Thymus (tissue), 11 donors: ENCODE measurements around the gene MARF1. TPM values are rescaled to one million over a fixed set of nuclear protein-coding genes. Genes with fewer than 3 reads are reported as not detected.
"Not testable (repeated sequence)": the region's sequence is repeated elsewhere in the genome, so short reads cannot be mapped to it uniquely, and the experiment has no call there.

Experiments used
- DNase-seq, 9 donors: peaks; one replicate each; pipeline ENCODE4 v3.0.0-alpha.2; 2013; ENCODE audit warnings: low spot score in 9 of 9, low read depth in 6 of 9, missing footprints in 1 of 9
- H3K27ac ChIP-seq, 2 donors: one replicate each; pipeline ENCODE4 v1.5.1; 2013; ENCODE audit warnings: control low read depth in 1 of 2, low read depth in 1 of 2, low read length in 1 of 2, mild to moderate bottlenecking in 1 of 2, moderate library complexity in 1 of 2
- H3K27me3 ChIP-seq, 2 donors: one replicate each; pipeline ENCODE4 v1.5.1; 2013; ENCODE audit warnings: low read length in 1 of 2; ENCODE audit not compliant: control insufficient read depth in 2 of 2, insufficient read depth in 1 of 2
- H3K36me3 ChIP-seq, 2 donors: one replicate each; pipeline ENCODE4 v1.5.1; 2013; ENCODE audit warnings: low read length in 1 of 2, mild to moderate bottlenecking in 1 of 2, moderate library complexity in 1 of 2; ENCODE audit not compliant: control insufficient read depth in 2 of 2, insufficient read depth in 2 of 2
- H3K4me1 ChIP-seq, 2 donors: one replicate each; pipeline ENCODE4 v1.5.1; 2013; ENCODE audit warnings: low read length in 2 of 2; ENCODE audit not compliant: control insufficient read depth in 2 of 2, insufficient read depth in 2 of 2
- H3K4me3 ChIP-seq, 2 donors: one replicate each; pipeline ENCODE4 v1.5.1; 2013; ENCODE audit warnings: low read length in 2 of 2, control low read depth in 1 of 2, mild to moderate bottlenecking in 1 of 2
- H3K9me3 ChIP-seq, 2 donors: one replicate each; pipeline ENCODE4 v1.5.1; 2013; ENCODE audit warnings: low read length in 1 of 2, mild to moderate bottlenecking in 1 of 2; ENCODE audit not compliant: control insufficient read depth in 2 of 2, insufficient read depth in 1 of 2
- WGBS: extraction: QIAGEN DNeasy Blood & Tissue Kit; methylation state at CpG from one replicate; pipeline ENCODE4 v1.1.7; 2013; 5-methylcytosine and 5-hydroxymethylcytosine counted together
- polyA plus RNA-seq: library from polyadenylated mRNA; stranded (reverse); fragments of 200-250 nt; gene quantifications from one replicate; pipeline ENCODE4 v1.2.3, GENCODE V29; 2013
- total RNA-seq: library from RNA; stranded (reverse); fragments of 120-200 nt; gene quantifications from one replicate; pipeline ENCODE4 v1.2.4, GENCODE V29; 2013
- donor health status: healthy.

MARF1 gene
- total and polyA plus RNA-seq, 2 donors = 12.6 to 33.7 TPM

- not testable (repeated sequence) for H3K9me3 ChIP-seq, DNase-seq, H3K4me1 ChIP-seq, H3K36me3 ChIP-seq, H3K27me3 ChIP-seq
- 82% methylated on average over 17 of the region's 17 CpGs for WGBS
- peak overlapping the region in 1 of 2 donors; percentile 82 for H3K27ac ChIP-seq
- H3K4me3 ChIP-seq = peak overlapping the region; percentile 96 to 98
These were observed 6.4 kb upstream of the MARF1 start for GRCh38 chr16:15649311-15649710.

- H3K4me3 ChIP-seq = no peak overlapping the region
- H3K9me3 ChIP-seq = no peaks in the 10 kb centered on the region
- 98% methylated on average over 9 of the region's 9 CpGs for WGBS
- H3K36me3 ChIP-seq = peaks cover 5 to 9% of the 10 kb centered on the region in 2 donors
- H3K27me3 ChIP-seq = no peaks in the 10 kb centered on the region
- no peak overlapping the region for H3K27ac ChIP-seq
- no peak for DNase-seq
- peaks cover 3 to 13% of the 10 kb centered on the region in 2 donors for H3K4me1 ChIP-seq
These were observed 5.3 kb upstream of the MARF1 start for GRCh38 chr16:15648135-15648730.

GRCh38 chr16:15647294-15648014, 4.5 kb upstream of the MARF1 start:
- Histone ChIP-seq H3K4me1 (peaks cover 3 to 13% of the 10 kb centered on the region in 2 donors), H3K36me3 (peaks cover 2 to 4% of the 10 kb centered on the region in 2 donors), H3K4me3 (no peak overlapping the region), H3K27ac (no peak overlapping the region), H3K9me3 (no peaks in the 10 kb centered on the region), H3K27me3 (no peaks in the 10 kb centered on the region)
- no peak for DNase-seq
- WGBS = 95% methylated on average over 7 of the region's 7 CpGs

GRCh38 chr16:15646557-15647293, 3.8 kb upstream of the MARF1 start:
- peak overlapping the region in 1 of 2 donors; percentile 26 for H3K27ac ChIP-seq
- peaks cover 7 to 16% of the 10 kb centered on the region in 2 donors for H3K4me1 ChIP-seq
- H3K27me3 ChIP-seq, H3K9me3 ChIP-seq, H3K4me3 ChIP-seq, DNase-seq, H3K36me3 ChIP-seq: not testable (repeated sequence)
- WGBS = 95% methylated on average over 13 of the region's 13 CpGs

- H3K4me1 ChIP-seq = peaks cover 9 to 15% of the 10 kb centered on the region in 2 donors
- H3K27ac ChIP-seq = peak overlapping the region; percentile 44 to 99
- H3K36me3 ChIP-seq, H3K9me3 ChIP-seq, H3K27me3 ChIP-seq, H3K4me3 ChIP-seq: not testable (repeated sequence)
- WGBS = 91% methylated on average over 10 of the region's 10 CpGs
- peak in 1 of 9 donors; percentile 19 for DNase-seq
These were observed 2.1 kb upstream of the MARF1 start for GRCh38 chr16:15644962-15645465.

GRCh38 chr16:15644267-15644961, 1.5 kb upstream of the MARF1 start:
- Histone ChIP-seq H3K36me3 (no peaks in the 10 kb centered on the region), H3K27ac (peak overlapping the region; percentile 44 to 99), H3K27me3 (no peaks in the 10 kb centered on the region), H3K4me3 (peak overlapping the region in 1 of 2 donors; percentile 93), H3K4me1 (peaks cover 9 to 12% of the 10 kb centered on the region in 2 donors), H3K9me3 (no peaks in the 10 kb centered on the region)
- DNase-seq = peak in 1 of 9 donors; percentile 19
- 89% methylated on average over 9 of the region's 9 CpGs for WGBS

GRCh38 chr16:15643946-15644250, 944 bp upstream of the MARF1 start:
- DNase-seq = no peak
- H3K4me1 ChIP-seq = peaks cover 9 to 11% of the 10 kb centered on the region in 2 donors
- WGBS = 20% methylated on average over 4 of the region's 4 CpGs
- H3K36me3 ChIP-seq = peaks cover 2% of the 10 kb centered on the region in 2 donors
- H3K27ac ChIP-seq = peak overlapping the region; percentile 98 to 99
- no peaks in the 10 kb centered on the region for H3K27me3 ChIP-seq
- peak overlapping the region; percentile 85 to 93 for H3K4me3 ChIP-seq
- H3K9me3 ChIP-seq = no peaks in the 10 kb centered on the region

GRCh38 chr16:15642557-15643047, 352 bp downstream of the MARF1 start:
- Histone ChIP-seq H3K9me3 (no peaks in the 10 kb centered on the region), H3K27ac (peak overlapping the region; percentile 89 to 90), H3K36me3 (peaks cover 7 to 11% of the 10 kb centered on the region in 2 donors), H3K4me1 (peaks cover 9 to 11% of the 10 kb centered on the region in 2 donors), H3K27me3 (no peaks in the 10 kb centered on the region), H3K4me3 (peak overlapping the region; percentile 85 to 93)
- DNase-seq = peak in 6 of 9 donors; percentile 47 to 77 (median 50)
- under 1% methylated on average over 23 of the region's 23 CpGs for WGBS
